DOHH2 (cell line): ENCODE data around the gene TTC28.

Experiments
- H3F3A ChIP-seq: fragments of 200-600 bp; sonication (generic), shearing (Covaris generic); 2 replicates; pipeline ENCODE4 v1.6.0; 2016; ENCODE audit warnings: antibody characterized with exemption, mild to moderate bottlenecking; ENCODE audit not compliant: control insufficient read depth, insufficient read depth
- H3K27ac ChIP-seq: fragments of 200-600 bp; sonication (generic); 2 replicates; pipeline ENCODE4 v1.5.1; 2014; ENCODE audit warnings: low read depth, mild to moderate bottlenecking, low read length, moderate library complexity
- H3K27me3 ChIP-seq: fragments of 200-600 bp; sonication (generic); 2 replicates; pipeline ENCODE4 v1.6.1; 2014; ENCODE audit warnings: mild to moderate bottlenecking, low read length, mixed read lengths; ENCODE audit not compliant: control insufficient read depth
- H3K36me3 ChIP-seq: fragments of 200-600 bp; sonication (generic); 2 replicates; pipeline ENCODE4 v1.6.1; 2014; ENCODE audit warnings: mild to moderate bottlenecking, low read length, moderate library complexity, mixed read lengths; ENCODE audit not compliant: control insufficient read depth
- H3K4me1 ChIP-seq: fragments of 200-600 bp; sonication (generic); 2 replicates; pipeline ENCODE4 v1.6.1; 2014; ENCODE audit warnings: mild to moderate bottlenecking, low read length, mixed read lengths; ENCODE audit not compliant: control insufficient read depth
- H3K4me2 ChIP-seq: fragments of 200-600 bp; sonication (generic); 2 replicates; pipeline ENCODE4 v1.6.0; 2014; ENCODE audit warnings: mild to moderate bottlenecking, low read length, moderate library complexity
- H3K4me3 ChIP-seq: fragments of 200-600 bp; sonication (generic); 2 replicates; pipeline ENCODE4 v1.5.1; 2014; ENCODE audit warnings: mild to moderate bottlenecking, low read length, mixed read lengths
- H3K79me2 ChIP-seq: fragments of 200-600 bp; sonication (generic); 2 replicates; pipeline ENCODE4 v1.6.1; 2014; ENCODE audit warnings: mild to moderate bottlenecking, low read length, mixed read lengths; ENCODE audit not compliant: control insufficient read depth
- H3K9me2 ChIP-seq: fragments of 200-600 bp; sonication (generic); replicated peaks from 2 replicates; pipeline ENCODE4 v1.6.1; 2014; ENCODE audit warnings: mild to moderate bottlenecking, low read length, mixed read lengths; ENCODE audit not compliant: control insufficient read depth
- H3K9me3 ChIP-seq: fragments of 200-600 bp; sonication (generic); 2 replicates; pipeline ENCODE4 v1.6.1; 2014; ENCODE audit warnings: antibody characterized with exemption, low read length, mixed read lengths; ENCODE audit not compliant: control insufficient read depth, insufficient read depth
- H4K20me1 ChIP-seq: fragments of 200-600 bp; sonication (generic); 2 replicates; pipeline ENCODE4 v1.6.0; 2014; ENCODE audit warnings: low read depth, mild to moderate bottlenecking, antibody characterized with exemption, low read length, moderate library complexity; ENCODE audit not compliant: control insufficient read depth, insufficient read depth
- CTCF ChIP-seq: fragments of 200-600 bp; sonication (generic); IDR thresholded peaks from one replicate; pipeline ENCODE4 v1.5.1; 2014; ENCODE audit warnings: antibody characterized with exemption, mild to moderate bottlenecking, low read depth, low read length; ENCODE audit not compliant: poor library complexity, severe bottlenecking
- EZH2phosphoT487 ChIP-seq: fragments of 200-600 bp; sonication (generic); IDR thresholded peaks from 2 replicates; pipeline ENCODE4 v1.6.1; 2017; ENCODE audit warnings: borderline replicate concordance, mild to moderate bottlenecking, antibody characterized with exemption, low read length, moderate library complexity, mixed read lengths

The TTC28 gene

GRCh38 chr22:28230671-28231070 is 449.0 kb downstream of the TTC28 start:
- Histone ChIP-seq H3K36me3 (no peaks in the 10 kb centered on the region), H3K27me3 (0 out of 2 replicates have a peak, but pooled peaks cover 8% of the 10 kb centered on the region), H3F3A (no peaks in the 10 kb centered on the region), H3K27ac (no peak overlapping the region), H3K4me1 (no peaks in the 10 kb centered on the region), H3K4me2 (no peak overlapping the region), H3K79me2 (no peaks in the 10 kb centered on the region), H4K20me1 (no peaks in the 10 kb centered on the region), H3K9me3 (no peaks in the 10 kb centered on the region), H3K4me3 (no peak overlapping the region), H3K9me2 (no peaks in the 10 kb centered on the region)
- no peak for TF ChIP-seq CTCF
- TF ChIP-seq EZH2phosphoT487 = no peak

GRCh38 chr22:28229566-28230485 is 449.8 kb downstream of the TTC28 start:
- Histone ChIP-seq H3K27ac (no peak overlapping the region), H3K9me3 (no peaks in the 10 kb centered on the region), H3K79me2 (no peaks in the 10 kb centered on the region), H3K4me3 (no peak overlapping the region), H3K9me2 (no peaks in the 10 kb centered on the region), H3F3A (no peaks in the 10 kb centered on the region), H4K20me1 (no peaks in the 10 kb centered on the region), H3K36me3 (no peaks in the 10 kb centered on the region), H3K27me3 (0 out of 2 replicates have a peak, but pooled peaks cover 8% of the 10 kb centered on the region), H3K4me1 (no peaks in the 10 kb centered on the region), H3K4me2 (no peak overlapping the region)
- no peak for TF ChIP-seq EZH2phosphoT487
- TF ChIP-seq CTCF = no peak

- no peaks in the 10 kb centered on the region for H3K79me2 ChIP-seq
- H3F3A ChIP-seq = no peaks in the 10 kb centered on the region
- no peak overlapping the region for H3K27ac ChIP-seq
- H3K27me3 ChIP-seq = peaks cover 9% of the 10 kb centered on the region; the same call in 1 of the 2 replicates
- H3K9me3 ChIP-seq = no peaks in the 10 kb centered on the region
- H3K4me3 ChIP-seq = no peak overlapping the region
- TF ChIP-seq EZH2phosphoT487 (no peak), CTCF (no peak)
- no peaks in the 10 kb centered on the region for H3K4me1 ChIP-seq
- no peaks in the 10 kb centered on the region for H3K36me3 ChIP-seq
- H4K20me1 ChIP-seq = no peaks in the 10 kb centered on the region
- H3K4me2 ChIP-seq = no peak overlapping the region
- no peaks in the 10 kb centered on the region for H3K9me2 ChIP-seq
Observed at GRCh38 chr22:28223826-28224225, 455.8 kb downstream of the TTC28 start.
